OCI-LY7 (cell line): ENCODE data around the gene POLR2E.

Experiments used
- CTCF ChIP-seq: fragments of 200-600 bp; sonication (generic); conservative IDR thresholded peaks from 2 replicates; pipeline ENCODE4 v1.5.1; 2014; ENCODE audit warnings: mild to moderate bottlenecking, antibody characterized with exemption, low read length, moderate library complexity, mixed read lengths
- EZH2phosphoT487 ChIP-seq: fragments of 200-600 bp; sonication (generic); IDR thresholded peaks from 2 replicates; pipeline ENCODE4 v1.6.1; 2018; ENCODE audit warnings: low read depth, borderline replicate concordance, mild to moderate bottlenecking, mixed run types, antibody characterized with exemption, low read length, moderate library complexity, mixed read lengths

GRCh38 chr19:1081301-1082164, 13.6 kb downstream of the POLR2E start:
- TF ChIP-seq CTCF (no peak), EZH2phosphoT487 (no peak)
